IMR-90 (cell line): ENCODE data around the gene KLF17. TPM values are rescaled to one million over a fixed set of nuclear protein-coding genes. Genes with fewer than 3 reads are reported as not detected.

Source experiments
- ATAC-seq: fragments of 200-7000 bp; cut with Tn5 transposase; 2 replicates; pipeline ENCODE4 v1.9.1; 2020; ENCODE audit warnings: low read depth, mild to moderate bottlenecking, moderate library complexity
- BruUV-seq: library from RNA; stranded (reverse); fragments of 400-500 nt; replicated peaks from 2 replicates; lab custom pipeline; 2021; lab: Mats Ljungman, UMichigan
- CTCF ChIA-PET: fragments of 300-600 bp; formaldehyde crosslinking; extraction: SDS; loops from one replicate; lab custom pipeline; 2021; ENCODE audit warnings: antibody characterized with exemption; lab: Yijun Ruan, JAX
- POLR2A ChIA-PET: fragments of 300-600 bp; sonication (Branson Sonifier 250); formaldehyde crosslinking; loops from one replicate; lab custom pipeline; 2022; ENCODE audit warnings: antibody characterized with exemption; ENCODE audit not compliant: unreplicated experiment; lab: Charles Lee
- DNase-seq: peaks from one replicate; pipeline ENCODE4 v3.0.0; 2013
- H2AFZ ChIP-seq: replicated peaks from 2 replicates; pipeline ENCODE3; 2013; ENCODE audit warnings: low read length, mild to moderate bottlenecking; ENCODE audit not compliant: poor library complexity
- H2AK5ac ChIP-seq: 2 replicates; pipeline ENCODE4 v1.6.1; 2013; ENCODE audit warnings: low read depth, low read length, inconsistent platforms
- H2AK9ac ChIP-seq: replicated peaks from 2 replicates; pipeline ENCODE3; 2013; ENCODE audit warnings: mild to moderate bottlenecking, low read depth, low read length, moderate library complexity; ENCODE audit not compliant: poor library complexity
- H2BK120ac ChIP-seq: 2 replicates; pipeline ENCODE4 v1.6.1; 2013; ENCODE audit warnings: low read depth, low read length, inconsistent platforms
- H2BK15ac ChIP-seq: 3 replicates; pipeline ENCODE4 v1.6.1; 2013; ENCODE audit warnings: low read depth, low read length, inconsistent platforms
- H2BK20ac ChIP-seq: 2 replicates; pipeline ENCODE4 v1.6.1; 2013; ENCODE audit warnings: low read depth, mild to moderate bottlenecking, inconsistent platforms, low read length, moderate library complexity
- H2BK5ac ChIP-seq: 2 replicates; pipeline ENCODE4 v1.6.1; 2013; ENCODE audit warnings: mild to moderate bottlenecking, low read depth, low read length, inconsistent platforms; ENCODE audit not compliant: poor library complexity, severe bottlenecking
- H3K14ac ChIP-seq: replicated peaks from 2 replicates; pipeline ENCODE4 v1.6.1; 2013; ENCODE audit warnings: low read depth, low read length, inconsistent platforms
- H3K18ac ChIP-seq: 2 replicates; pipeline ENCODE4 v1.6.1; 2013; ENCODE audit warnings: low read depth, low read length, control low read depth
- H3K23ac ChIP-seq: 2 replicates; pipeline ENCODE4 v1.6.1; 2013; ENCODE audit warnings: low read depth, low read length, inconsistent platforms
- H3K27ac ChIP-seq: 2 replicates; pipeline ENCODE4 v1.5.1; 2013; ENCODE audit warnings: mild to moderate bottlenecking, control low read depth, low read length; ENCODE audit not compliant: insufficient read depth
- H3K27me3 ChIP-seq: 2 replicates; pipeline ENCODE4 v1.6.1; 2013; ENCODE audit warnings: low read length; ENCODE audit not compliant: control insufficient read depth, insufficient read depth
- H3K36me3 ChIP-seq: 2 replicates; pipeline ENCODE4 v1.6.1; 2013; ENCODE audit warnings: low read length, mixed read lengths; ENCODE audit not compliant: control insufficient read depth, insufficient read depth
- H3K4ac ChIP-seq: 2 replicates; pipeline ENCODE4 v1.6.1; 2013; ENCODE audit warnings: low read depth, low read length, inconsistent platforms
- H3K4me1 ChIP-seq: 2 replicates; pipeline ENCODE4 v1.6.1; 2013; ENCODE audit warnings: low read length, mixed read lengths; ENCODE audit not compliant: control insufficient read depth, insufficient read depth
- H3K4me2 ChIP-seq: 2 replicates; pipeline ENCODE4 v1.6.1; 2013; ENCODE audit warnings: low read depth, mild to moderate bottlenecking, control low read depth, low read length, moderate library complexity
- H3K4me3 ChIP-seq: 2 replicates; pipeline ENCODE4 v1.5.1; 2013; ENCODE audit warnings: low read depth, mild to moderate bottlenecking, control low read depth, low read length, moderate library complexity; ENCODE audit not compliant: insufficient read depth
- H3K56ac ChIP-seq: 2 replicates; pipeline ENCODE4 v1.6.1; 2013; ENCODE audit warnings: low read length, inconsistent platforms; ENCODE audit not compliant: insufficient read depth; ENCODE audit errors: extremely low read depth
- H3K79me1 ChIP-seq, 2 experiments: 2 replicates each; pipeline ENCODE4 v1.6.1; 2013; ENCODE audit warnings: low read length in 2 of 2, inconsistent platforms in 1 of 2, low read depth in 1 of 2
- H3K9ac ChIP-seq: 2 replicates; pipeline ENCODE4 v1.6.1; 2013; ENCODE audit warnings: low read depth, low read length, control low read depth
- H3K9me1 ChIP-seq: 2 replicates; pipeline ENCODE4 v1.6.1; 2013; ENCODE audit warnings: low read length, inconsistent platforms; ENCODE audit not compliant: insufficient read depth
- H3K9me3 ChIP-seq: 2 replicates; pipeline ENCODE4 v1.6.1; 2013; ENCODE audit warnings: low read length; ENCODE audit not compliant: control insufficient read depth, insufficient read depth
- H4K20me1 ChIP-seq: 2 replicates; pipeline ENCODE4 v1.6.1; 2013; ENCODE audit warnings: low read length, inconsistent platforms; ENCODE audit not compliant: insufficient read depth
- H4K5ac ChIP-seq: 2 replicates; pipeline ENCODE4 v1.6.1; 2013; ENCODE audit warnings: mild to moderate bottlenecking, low read depth, low read length, control low read depth
- H4K8ac ChIP-seq, 2 experiments: 2 replicates each; pipeline ENCODE4 v1.6.1; 2013; ENCODE audit warnings: low read depth in 2 of 2, low read length in 2 of 2, control low read depth in 1 of 2, inconsistent platforms in 1 of 2
- H4K91ac ChIP-seq: 2 replicates; pipeline ENCODE4 v1.6.1; 2013; ENCODE audit warnings: low read depth, low read length, inconsistent platforms; ENCODE audit not compliant: insufficient read depth
- BHLHE40 ChIP-seq: fragments of 150-350 bp; IDR thresholded peaks from 2 replicates; pipeline ENCODE4 v1.6.1; 2016; ENCODE audit warnings: mild to moderate bottlenecking, low read depth, low read length
- CEBPB ChIP-seq: IDR thresholded peaks from 2 replicates; pipeline ENCODE4 v1.6.1; 2012; ENCODE audit warnings: low read depth, low read length, improper control_type of control experiment
- CHD1 ChIP-seq: IDR thresholded peaks from 2 replicates; pipeline ENCODE4 v1.6.1; 2012; ENCODE audit warnings: low read depth, low read length, improper control_type of control experiment
- ELK1 ChIP-seq: fragments of 150-350 bp; IDR thresholded peaks from 2 replicates; pipeline ENCODE4 v1.6.1; 2016; ENCODE audit warnings: low read depth, mild to moderate bottlenecking, low read length, moderate library complexity, borderline replicate concordance
- FOS ChIP-seq: fragments of 150-350 bp; IDR thresholded peaks from 2 replicates; pipeline ENCODE4 v1.6.1; 2016; ENCODE audit warnings: low read depth, low read length
- MAFK ChIP-seq: IDR thresholded peaks from 2 replicates; pipeline ENCODE4 v1.6.1; 2012; ENCODE audit warnings: low read depth, low read length, improper control_type of control experiment
- MXI1 ChIP-seq: IDR thresholded peaks from 2 replicates; pipeline ENCODE4 v1.6.1; 2012; ENCODE audit warnings: low read depth, mild to moderate bottlenecking, low read length, moderate library complexity, borderline replicate concordance
- NFE2L2 ChIP-seq: fragments of 150-350 bp; IDR thresholded peaks from 2 replicates; pipeline ENCODE4 v1.6.1; 2016; ENCODE audit warnings: low read depth, mild to moderate bottlenecking, low read length
- POLR2A ChIP-seq: IDR thresholded peaks from 2 replicates; pipeline ENCODE4 v1.6.1; 2012; ENCODE audit warnings: mild to moderate bottlenecking, low read depth, low read length
- RAD21 ChIP-seq: IDR thresholded peaks from 2 replicates; pipeline ENCODE4 v1.6.1; 2012; ENCODE audit warnings: low read length, improper control_type of control experiment
- RCOR1 ChIP-seq: IDR thresholded peaks from 2 replicates; pipeline ENCODE4 v1.6.1; 2012; ENCODE audit warnings: mild to moderate bottlenecking, low read length, improper control_type of control experiment; ENCODE audit not compliant: insufficient replicate concordance
- RFX5 ChIP-seq: IDR thresholded peaks from 2 replicates; pipeline ENCODE4 v1.8.0; 2012; ENCODE audit warnings: low read depth, mild to moderate bottlenecking, low read length, moderate library complexity
- SMC3 ChIP-seq: fragments of 150-350 bp; IDR thresholded peaks from 2 replicates; pipeline ENCODE4 v1.6.1; 2016; ENCODE audit warnings: low read depth, mild to moderate bottlenecking, antibody characterized with exemption, low read length, moderate library complexity
- USF2 ChIP-seq: fragments of 150-350 bp; IDR thresholded peaks from 2 replicates; pipeline ENCODE4 v1.6.1; 2017; ENCODE audit warnings: mild to moderate bottlenecking, antibody characterized with exemption, low read length, low read depth
- WGBS, 2 experiments: methylation state at CpG; one replicate each; pipeline versions ENCODE4 v1.1.5 to v1.1.7; 2013; ENCODE audit warnings: missing lambda C conversion rate in 2 of 2; ENCODE audit not compliant: insufficient read length in 1 of 2; ENCODE audit errors: extremely low coverage in 2 of 2; 5-methylcytosine and 5-hydroxymethylcytosine counted together
- dilution Hi-C: fragments of 300-500 bp; cut with HindIII; formaldehyde crosslinking; loops from one replicate; pipeline ENCODE4 v1.14.3; 2018; ENCODE audit warnings: low sequenced_read_pairs; ENCODE audit not compliant: unreplicated experiment
- in situ Hi-C: fragments of 300-500 bp; cut with MboI; formaldehyde crosslinking; loops from 3 replicates; pipeline ENCODE4 v1.14.3; 2019; ENCODE audit warnings: low sequenced_read_pairs, inconsistent platforms, mixed read lengths
- intact Hi-C: fragments of 100-400 bp; cut with micrococcal nuclease; formaldehyde crosslinking; loops from 2 replicates; pipeline ENCODE4 v1.10.0; 2022
- polyA plus RNA-seq, 3 experiments: library from polyadenylated mRNA; depleted of rRNA; stranded (reverse); fragments of >200 nt; gene quantifications; 2 replicates each; pipeline ENCODE4 v1.2.3, GENCODE V29; 2012; ENCODE audit warnings: low replicate concordance in 1 of 3
- total RNA-seq: library from RNA; depleted of rRNA; stranded (reverse); fragments of >200 nt; gene quantifications from 2 replicates; pipeline ENCODE4 v1.2.3, GENCODE V29; 2012
- TF ChIP-seq, protein P1 (sequence below): conservative IDR thresholded peaks from 2 replicates; pipeline ENCODE4 v1.5.1; 2012; ENCODE audit warnings: mild to moderate bottlenecking, low read depth, low read length, improper control_type of control experiment

The KLF17 gene
- total and polyA plus RNA-seq, 2 of the 4 experiments (the other 2 are of a cell fraction): 0.17 to 0.36 TPM

DNA sequence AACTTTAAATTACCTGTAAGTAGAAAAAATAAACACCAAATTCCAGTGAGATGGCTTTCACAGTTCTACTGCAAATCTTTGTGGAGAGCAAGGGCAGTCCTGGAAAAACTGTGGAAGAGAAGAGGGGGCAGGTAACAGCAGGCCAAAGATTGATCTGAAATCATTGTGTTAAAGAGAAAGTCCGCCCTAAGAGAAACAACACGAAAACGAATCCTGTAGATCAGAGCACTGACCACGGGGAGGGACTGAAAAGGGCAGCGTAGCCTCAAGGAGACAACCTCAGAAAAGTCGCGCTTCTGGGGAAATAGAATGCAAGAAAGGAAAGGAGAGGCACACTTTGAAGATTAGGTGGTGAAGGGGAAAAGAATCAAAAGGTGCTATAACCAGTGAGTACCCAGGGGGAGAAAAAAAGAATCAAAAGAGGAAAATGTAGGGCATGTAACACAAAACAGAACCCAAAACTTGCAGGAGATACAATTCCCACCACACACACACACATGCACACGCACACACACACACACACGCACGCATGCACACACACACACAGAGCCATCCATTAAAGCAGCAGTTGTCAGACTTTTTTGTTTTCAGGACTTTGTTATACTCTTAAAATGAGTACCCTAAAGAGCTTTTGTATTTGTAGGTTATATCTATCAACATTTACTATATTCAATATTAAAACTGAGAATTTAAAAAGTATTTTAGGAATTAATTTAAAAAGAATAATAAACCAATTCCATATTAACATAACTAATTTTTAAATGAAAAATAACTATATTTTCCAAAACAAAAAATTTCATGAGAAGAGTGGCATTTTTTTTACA lies 28.0 kb upstream of the KLF17 start:
- Histone ChIP-seq H3K27ac (no peak overlapping the region), H3K4me1 (no peaks in the 10 kb centered on the region), H3K14ac (no peak overlapping the region), H3K9me3 (no peaks in the 10 kb centered on the region; the same call in 1 of the 2 replicates), H4K8ac (no peak overlapping the region), H4K91ac (no peak overlapping the region), H2BK5ac (no peak overlapping the region), H2BK120ac (no peak overlapping the region), H2AK5ac (no peak overlapping the region), H3K9ac (no peak overlapping the region), H3K79me1 (no peaks in the 10 kb centered on the region), H2AK9ac (no peak overlapping the region), H3K23ac (no peak overlapping the region), H3K56ac (no peak overlapping the region), H3K4me2 (no peak overlapping the region; the same call in 1 of the 2 replicates), H3K4me3 (no peak overlapping the region), H2BK15ac (no peak overlapping the region), H4K20me1 (no peaks in the 10 kb centered on the region), H3K4ac (no peak overlapping the region), H2AFZ (no peak overlapping the region), H3K36me3 (no peaks in the 10 kb centered on the region), H3K9me1 (0 out of 2 replicates have a peak, but pooled peaks cover 3% of the 10 kb centered on the region), H3K18ac (no peak overlapping the region), H3K27me3 (peaks cover 2% of the 10 kb centered on the region; the same call in 1 of the 2 replicates), H4K5ac (no peak overlapping the region), H2BK20ac (no peak overlapping the region)
- dilution Hi-C loops: no loop called here
- DNase-seq (no peak), ATAC-seq (no peak)
- intact Hi-C loops: loop anchor here (5.0 kb wide), 1 partner anchor 227 kb away; no protein-coding TSS in a partner anchor
- CTCF ChIA-PET: interaction anchor here (0.7 kb wide), 1 partner anchor 180 kb away, joined by 5 read pairs; no protein-coding TSS in a partner anchor
- POLR2A ChIA-PET: no interaction called here
- BruUV-seq: no TSS peak
- in situ Hi-C loops: no loop called here
- WGBS, 2 experiments: 58% methylated on average over 5 of the region's 10 CpGs; no CpG with 5 or more reads in 1 of the 2 experiments
- TF ChIP-seq USF2 (no peak), RAD21 (no peak), FOS (no peak), POLR2A (no peak), MAFK (no peak), SMC3 (no peak), RCOR1 (no peak), ELK1 (no peak), BHLHE40 (no peak), CEBPB (no peak), CHD1 (no peak), MXI1 (no peak), NFE2L2 (no peak), RFX5 (no peak)
- TF ChIP-seq, protein P1, sequence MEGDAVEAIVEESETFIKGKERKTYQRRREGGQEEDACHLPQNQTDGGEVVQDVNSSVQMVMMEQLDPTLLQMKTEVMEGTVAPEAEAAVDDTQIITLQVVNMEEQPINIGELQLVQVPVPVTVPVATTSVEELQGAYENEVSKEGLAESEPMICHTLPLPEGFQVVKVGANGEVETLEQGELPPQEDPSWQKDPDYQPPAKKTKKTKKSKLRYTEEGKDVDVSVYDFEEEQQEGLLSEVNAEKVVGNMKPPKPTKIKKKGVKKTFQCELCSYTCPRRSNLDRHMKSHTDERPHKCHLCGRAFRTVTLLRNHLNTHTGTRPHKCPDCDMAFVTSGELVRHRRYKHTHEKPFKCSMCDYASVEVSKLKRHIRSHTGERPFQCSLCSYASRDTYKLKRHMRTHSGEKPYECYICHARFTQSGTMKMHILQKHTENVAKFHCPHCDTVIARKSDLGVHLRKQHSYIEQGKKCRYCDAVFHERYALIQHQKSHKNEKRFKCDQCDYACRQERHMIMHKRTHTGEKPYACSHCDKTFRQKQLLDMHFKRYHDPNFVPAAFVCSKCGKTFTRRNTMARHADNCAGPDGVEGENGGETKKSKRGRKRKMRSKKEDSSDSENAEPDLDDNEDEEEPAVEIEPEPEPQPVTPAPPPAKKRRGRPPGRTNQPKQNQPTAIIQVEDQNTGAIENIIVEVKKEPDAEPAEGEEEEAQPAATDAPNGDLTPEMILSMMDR: no peak
